OCI-LY7 (cell line): ENCODE data around the gene AK9. TPM values are rescaled to one million over a fixed set of nuclear protein-coding genes. Genes with fewer than 3 reads are reported as not detected.

Source experiments
- BruUV-seq: library from RNA; stranded (reverse); fragments of 400-500 nt; replicated peaks from 2 replicates; lab custom pipeline; 2021; lab: Mats Ljungman, UMichigan
- CTCF ChIA-PET: fragments of 300-600 bp; sonication (Branson Sonifier 250); formaldehyde crosslinking; loops from one replicate; lab custom pipeline; 2022; ENCODE audit warnings: antibody characterized with exemption; ENCODE audit not compliant: unreplicated experiment; lab: Charles Lee
- POLR2A ChIA-PET: fragments of 300-600 bp; sonication (Branson Sonifier 250); formaldehyde crosslinking; loops from one replicate; lab custom pipeline; 2022; ENCODE audit warnings: antibody characterized with exemption; lab: Charles Lee
- DNase-seq: peaks from one replicate; pipeline ENCODE4 v3.0.0-alpha.2; 2015; ENCODE audit warnings: low spot score
- H2AFZ ChIP-seq: fragments of 200-600 bp; sonication (generic), shearing (Covaris generic); 2 replicates; pipeline ENCODE4 v1.6.1; 2014; ENCODE audit warnings: mild to moderate bottlenecking, antibody characterized with exemption, low read length, moderate library complexity
- H3K27ac ChIP-seq: fragments of 200-600 bp; sonication (generic); 2 replicates; pipeline ENCODE4 v1.5.1; 2014; ENCODE audit warnings: mixed run types, low read depth, mild to moderate bottlenecking, moderate library complexity, low read length, inconsistent platforms; ENCODE audit not compliant: poor library complexity, severe bottlenecking
- H3K36me3 ChIP-seq: fragments of 200-600 bp; sonication (generic); 2 replicates; pipeline ENCODE4 v1.6.1; 2014; ENCODE audit warnings: mild to moderate bottlenecking, antibody characterized with exemption, low read length, moderate library complexity, mixed read lengths; ENCODE audit not compliant: insufficient read depth
- H3K4me1 ChIP-seq: fragments of 200-600 bp; sonication (generic); 2 replicates; pipeline ENCODE4 v1.5.1; 2014; ENCODE audit warnings: mild to moderate bottlenecking, low read length; ENCODE audit not compliant: insufficient read depth, poor library complexity, severe bottlenecking
- H3K4me2 ChIP-seq: fragments of 200-600 bp; sonication (generic); 2 replicates; pipeline ENCODE4 v1.6.1; 2014; ENCODE audit warnings: mild to moderate bottlenecking, low read length
- H3K4me3 ChIP-seq: fragments of 200-600 bp; sonication (generic); 2 replicates; pipeline ENCODE4 v1.5.1; 2014; ENCODE audit warnings: mild to moderate bottlenecking, low read depth, low read length; ENCODE audit not compliant: poor library complexity, severe bottlenecking
- H3K79me2 ChIP-seq: fragments of 200-600 bp; sonication (generic); 2 replicates; pipeline ENCODE4 v1.6.1; 2016; ENCODE audit warnings: low read depth, mild to moderate bottlenecking, low read length, moderate library complexity, mixed read lengths; ENCODE audit not compliant: insufficient read depth
- H3K9me2 ChIP-seq: fragments of 200-600 bp; sonication (generic); 2 replicates; pipeline ENCODE4 v1.6.1; 2016; ENCODE audit warnings: mild to moderate bottlenecking, low read length, mixed read lengths; ENCODE audit not compliant: insufficient read depth
- H3K9me3 ChIP-seq: fragments of 200-600 bp; sonication (generic); 2 replicates; pipeline ENCODE4 v1.6.1; 2014; ENCODE audit warnings: mild to moderate bottlenecking, mixed run types, low read length, mixed read lengths
- H4K20me1 ChIP-seq: fragments of 200-600 bp; sonication (generic); 2 replicates; pipeline ENCODE4 v1.6.1; 2014; ENCODE audit warnings: mild to moderate bottlenecking, antibody characterized with exemption, low read length, moderate library complexity, mixed read lengths; ENCODE audit not compliant: insufficient read depth
- EZH2phosphoT487 ChIP-seq: fragments of 200-600 bp; sonication (generic); IDR thresholded peaks from 2 replicates; pipeline ENCODE4 v1.6.1; 2018; ENCODE audit warnings: low read depth, borderline replicate concordance, mild to moderate bottlenecking, mixed run types, antibody characterized with exemption, low read length, moderate library complexity, mixed read lengths
- intact Hi-C: fragments of 100-400 bp; cut with micrococcal nuclease; formaldehyde crosslinking; loops from one replicate; pipeline ENCODE4 v1.10.0; 2022; ENCODE audit not compliant: unreplicated experiment
- total RNA-seq, 2 experiments: library from RNA; depleted of rRNA in 1 of 2; stranded (reverse); fragments of >200 nt in 1 of 2; shearing (Covaris generic) in 1 of 2; gene quantifications; 2 replicates each; pipeline ENCODE4 v1.2.3, GENCODE V29; 2014 to 2022
- TF ChIP-seq, protein P1 (sequence below): fragments of 200-600 bp; sonication (generic); conservative IDR thresholded peaks from 2 replicates; pipeline ENCODE4 v1.5.1; 2014; ENCODE audit warnings: mild to moderate bottlenecking, antibody characterized with exemption, low read length, moderate library complexity, mixed read lengths

The AK9 gene
- total RNA-seq, 2 experiments from 2014 or later = 4.9 to 6.7 TPM

DNA sequence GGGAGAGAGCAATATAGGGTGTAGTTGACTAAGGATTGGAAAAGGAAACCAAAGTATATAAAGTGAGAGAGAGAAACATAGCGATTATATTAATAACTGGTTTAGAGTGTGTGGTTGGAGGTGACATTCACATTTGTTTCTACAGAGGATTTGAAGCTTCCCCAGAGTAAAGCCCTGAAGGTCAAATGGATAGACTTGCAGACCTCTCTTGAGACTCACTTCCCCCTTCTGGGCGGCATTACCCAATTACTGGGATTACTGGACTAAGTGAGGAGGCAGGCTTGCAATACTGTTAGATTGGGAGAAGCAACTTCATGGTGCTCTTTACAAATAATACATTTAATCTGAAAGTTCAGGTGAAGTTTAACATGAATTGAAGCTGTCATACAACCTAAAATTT is 10.8 kb upstream of the AK9 start:
- H3K79me2 ChIP-seq = no peaks in the 10 kb centered on the region
- H3K36me3 ChIP-seq = no peaks in the 10 kb centered on the region
- intact Hi-C loops = no loop called here
- H3K9me3 ChIP-seq = no peaks in the 10 kb centered on the region
- ChIA-PET POLR2A (interaction anchor here (0.7 to 1.1 kb wide), 2 partner anchors 8 to 13 kb away, joined by 3 to 7 read pairs; no protein-coding TSS in a partner anchor), CTCF (interaction anchor here (2.3 kb wide), 1 partner anchor 338 kb away, joined by 6 read pairs; no protein-coding TSS in a partner anchor)
- no peaks in the 10 kb centered on the region for H3K9me2 ChIP-seq
- no peak for TF ChIP-seq EZH2phosphoT487
- TF ChIP-seq, protein P1, sequence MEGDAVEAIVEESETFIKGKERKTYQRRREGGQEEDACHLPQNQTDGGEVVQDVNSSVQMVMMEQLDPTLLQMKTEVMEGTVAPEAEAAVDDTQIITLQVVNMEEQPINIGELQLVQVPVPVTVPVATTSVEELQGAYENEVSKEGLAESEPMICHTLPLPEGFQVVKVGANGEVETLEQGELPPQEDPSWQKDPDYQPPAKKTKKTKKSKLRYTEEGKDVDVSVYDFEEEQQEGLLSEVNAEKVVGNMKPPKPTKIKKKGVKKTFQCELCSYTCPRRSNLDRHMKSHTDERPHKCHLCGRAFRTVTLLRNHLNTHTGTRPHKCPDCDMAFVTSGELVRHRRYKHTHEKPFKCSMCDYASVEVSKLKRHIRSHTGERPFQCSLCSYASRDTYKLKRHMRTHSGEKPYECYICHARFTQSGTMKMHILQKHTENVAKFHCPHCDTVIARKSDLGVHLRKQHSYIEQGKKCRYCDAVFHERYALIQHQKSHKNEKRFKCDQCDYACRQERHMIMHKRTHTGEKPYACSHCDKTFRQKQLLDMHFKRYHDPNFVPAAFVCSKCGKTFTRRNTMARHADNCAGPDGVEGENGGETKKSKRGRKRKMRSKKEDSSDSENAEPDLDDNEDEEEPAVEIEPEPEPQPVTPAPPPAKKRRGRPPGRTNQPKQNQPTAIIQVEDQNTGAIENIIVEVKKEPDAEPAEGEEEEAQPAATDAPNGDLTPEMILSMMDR = no peak
- no peaks in the 10 kb centered on the region for H4K20me1 ChIP-seq
- H3K4me2 ChIP-seq = no peak overlapping the region
- no peak for DNase-seq
- H3K4me3 ChIP-seq = no peak overlapping the region
- H3K4me1 ChIP-seq = peaks cover 2% of the 10 kb centered on the region
- H3K27ac ChIP-seq = no peak overlapping the region
- no TSS peak for BruUV-seq
- no peak overlapping the region for H2AFZ ChIP-seq

DNA sequence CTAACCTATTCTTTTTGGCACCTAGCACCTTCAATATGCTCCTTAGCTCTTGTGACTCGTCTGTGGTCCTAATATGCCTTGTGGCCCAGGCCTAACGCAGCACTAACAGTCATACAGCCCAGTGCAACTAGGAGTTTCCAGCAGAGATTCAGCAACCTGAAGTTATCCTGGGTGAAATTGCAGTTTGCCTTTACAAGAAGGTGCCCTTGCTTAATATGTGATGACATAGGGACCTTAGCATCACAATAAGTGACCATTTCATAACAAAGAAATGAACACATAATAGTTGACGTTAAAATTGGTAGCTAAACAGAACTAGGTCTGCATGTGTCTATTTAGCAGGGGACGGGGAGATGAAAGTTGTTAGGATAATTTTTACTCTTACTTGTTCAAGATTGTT is 10.2 kb upstream of the AK9 start:
- no peak for DNase-seq
- Histone ChIP-seq H3K4me1 (peaks cover 2% of the 10 kb centered on the region), H3K4me2 (no peak overlapping the region), H4K20me1 (no peaks in the 10 kb centered on the region), H3K9me3 (no peaks in the 10 kb centered on the region), H3K9me2 (no peaks in the 10 kb centered on the region), H2AFZ (no peak overlapping the region), H3K4me3 (no peak overlapping the region), H3K27ac (no peak overlapping the region), H3K36me3 (peaks cover 3% of the 10 kb centered on the region; the same call in 1 of the 2 replicates), H3K79me2 (no peaks in the 10 kb centered on the region)
- ChIA-PET CTCF (interaction anchor here (0.6 to 2.3 kb wide), 2 partner anchors 10 to 339 kb away, joined by 3 to 6 read pairs; partner anchors contain the start of genes AK9 and FIG4), POLR2A (interaction anchor here (0.6 to 1.1 kb wide), 3 partner anchors 8 to 285 kb away, joined by 3 to 7 read pairs (median 4); no protein-coding TSS in a partner anchor)
- BruUV-seq = no TSS peak
- intact Hi-C loops = no loop called here
- no peak for TF ChIP-seq EZH2phosphoT487
- TF ChIP-seq, protein P1 = no peak

DNA sequence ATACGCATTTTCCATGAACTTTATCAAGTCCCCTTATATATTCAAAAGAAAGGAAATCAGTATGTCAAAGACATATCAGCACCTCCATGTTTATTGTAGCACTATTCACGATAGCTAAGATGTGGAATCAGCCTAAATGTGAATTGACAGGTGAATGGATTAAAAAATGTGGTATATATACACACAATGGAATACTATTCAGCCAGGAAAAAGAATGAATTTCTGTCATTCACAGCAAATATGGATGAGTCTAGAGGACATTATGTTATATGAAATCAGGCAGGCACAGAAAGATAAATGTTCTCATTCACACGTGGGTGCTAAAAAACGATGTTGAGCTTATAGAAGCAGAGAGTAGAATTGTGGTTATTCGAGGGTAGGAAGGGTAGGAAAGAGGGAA is 5.4 kb upstream of the AK9 start:
- POLR2A ChIA-PET = interaction anchor here (0.6 to 1.7 kb wide), 6 partner anchors 16 to 390 kb away, joined by 3 to 7 read pairs (median 4); no protein-coding TSS in a partner anchor
- no peak overlapping the region for H3K4me2 ChIP-seq
- TF ChIP-seq, protein P1 = no peak
- no peak for TF ChIP-seq EZH2phosphoT487

More for the DNA sequence above, 5.4 kb upstream of the AK9 start:
- Histone ChIP-seq H4K20me1 (no peaks in the 10 kb centered on the region), H3K9me2 (no peaks in the 10 kb centered on the region), H3K4me3 (no peak overlapping the region), H3K4me1 (peaks cover 20% of the 10 kb centered on the region), H3K9me3 (no peaks in the 10 kb centered on the region; the same call in 1 of the 2 replicates), H3K36me3 (peaks cover 5% of the 10 kb centered on the region; the same call in 1 of the 2 replicates), H3K27ac (no peak overlapping the region), H3K79me2 (peaks cover 12% of the 10 kb centered on the region; the same call in 1 of the 2 replicates), H2AFZ (no peak overlapping the region)
- intact Hi-C loops = no loop called here
- no TSS peak for BruUV-seq
- DNase-seq = no peak
- CTCF ChIA-PET = no interaction called here
